ENCODE measurements around the gene EPB41. TPM values are rescaled to one million over a fixed set of nuclear protein-coding genes. Genes with fewer than 3 reads are reported as not detected.

Gene EPB41
- total RNA-seq, 3 donors from 2014 or later (not counting 1 experiment from before 2014, with no cell fraction given), result 151 to 196 (median 172) TPM

- WGBS (ENCODE audit: insufficient coverage), result 88% methylated on average over 14 of the region's 14 CpGs
- Mint-ChIP-seq H3K27me3 (ENCODE audit: low read depth in 2 of 2) (peaks cover 12 to 14% of the 10 kb centered on the region in 2 donors), H3K4me1 (no peaks in the 10 kb centered on the region), H3K27ac (no peak overlapping the region), H3K36me3 (no peaks in the 10 kb centered on the region), H3K9me3 (no peaks in the 10 kb centered on the region), H3K4me3 (no peak overlapping the region)
- ATAC-seq, result no peak
- no peak for DNase-seq
- no peak overlapping the region for H3K4me3 ChIP-seq (ENCODE audit: low read length)
- H3K27ac ChIP-seq (ENCODE audit: low read length), result no peak overlapping the region
- H3K36me3 ChIP-seq (ENCODE audit: control insufficient read depth, insufficient read depth, low read length), result no peaks in the 10 kb centered on the region
- no peak for TF ChIP-seq CTCF (IDR thresholded peaks at IDR 0.05)
- H3K9me3 ChIP-seq (ENCODE audit: control insufficient read depth, insufficient read depth, low read length), result no peaks in the 10 kb centered on the region
- no peaks in the 10 kb centered on the region for H3K27me3 ChIP-seq (ENCODE audit: control insufficient read depth, insufficient read depth, low read length)
- intact Hi-C loops (cut with micrococcal nuclease), result no loop called here
- no peaks in the 10 kb centered on the region for H3K4me1 ChIP-seq (ENCODE audit: control insufficient read depth, insufficient read depth, low read length)
Observed at GRCh38 chr1:29136391-29136915, 222.1 kb downstream of the EPB41 start.

- H3K27ac Mint-ChIP-seq, result peak overlapping the region in 1 of 2 donors; percentile 4
- H3K9me3 ChIP-seq (ENCODE audit: control insufficient read depth, insufficient read depth, low read length), result no peaks in the 10 kb centered on the region
- no peaks in the 10 kb centered on the region for H3K27me3 ChIP-seq (ENCODE audit: control insufficient read depth, insufficient read depth, low read length)
- H3K27ac ChIP-seq (ENCODE audit: low read length), result no peak overlapping the region
- no peak overlapping the region for H3K4me3 Mint-ChIP-seq
- intact Hi-C loops (cut with micrococcal nuclease), result no loop called here
- WGBS (ENCODE audit: insufficient coverage), result 100% methylated on average over 1 of the region's 2 CpGs
- no peaks in the 10 kb centered on the region for H3K9me3 Mint-ChIP-seq
- no peaks in the 10 kb centered on the region for H3K4me1 ChIP-seq (ENCODE audit: control insufficient read depth, insufficient read depth, low read length)
- TF ChIP-seq CTCF (IDR thresholded peaks at IDR 0.05), result no peak
- H3K27me3 Mint-ChIP-seq (ENCODE audit: low read depth in 2 of 2), result no peaks in the 10 kb centered on the region
- no peak overlapping the region for H3K4me3 ChIP-seq (ENCODE audit: low read length)
- H3K36me3 ChIP-seq (ENCODE audit: control insufficient read depth, insufficient read depth, low read length), result peaks cover 13% of the 10 kb centered on the region
- ATAC-seq (no peak), DNase-seq (no peak)
- H3K4me1 Mint-ChIP-seq, result peaks cover 4% of the 10 kb centered on the region in 2 donors
- H3K36me3 Mint-ChIP-seq, result peaks cover 2% of the 10 kb centered on the region
Observed at GRCh38 chr1:29142714-29143113, 228.3 kb downstream of the EPB41 start.

GRCh38 chr1:29144178-29144577 lies 229.8 kb downstream of the EPB41 start:
- H3K27me3 ChIP-seq (ENCODE audit: control insufficient read depth, insufficient read depth, low read length), result no peaks in the 10 kb centered on the region
- TF ChIP-seq CTCF (IDR thresholded peaks at IDR 0.05), result no peak
- no peaks in the 10 kb centered on the region for H3K27me3 Mint-ChIP-seq (ENCODE audit: low read depth in 2 of 2)
- no peaks in the 10 kb centered on the region for H3K9me3 Mint-ChIP-seq
- no peaks in the 10 kb centered on the region for H3K4me1 ChIP-seq (ENCODE audit: control insufficient read depth, insufficient read depth, low read length)
- H3K27ac ChIP-seq (ENCODE audit: low read length), result no peak overlapping the region
- H3K27ac Mint-ChIP-seq, result peak overlapping the region in 1 of 2 donors; percentile 34
- peaks cover 27% of the 10 kb centered on the region for H3K36me3 ChIP-seq (ENCODE audit: control insufficient read depth, insufficient read depth, low read length)
- ATAC-seq, result peak in 1 of 3 donors; percentile 20
- no peak overlapping the region for H3K4me3 Mint-ChIP-seq
- no peaks in the 10 kb centered on the region for H3K9me3 ChIP-seq (ENCODE audit: control insufficient read depth, insufficient read depth, low read length)
- H3K4me1 Mint-ChIP-seq, result peaks cover 4 to 9% of the 10 kb centered on the region in 2 donors
- H3K36me3 Mint-ChIP-seq, result peaks cover 17% of the 10 kb centered on the region
- 100% methylated on average over 2 of the region's 2 CpGs for WGBS (ENCODE audit: insufficient coverage)
- intact Hi-C loops (cut with micrococcal nuclease), result no loop called here
- DNase-seq, result no peak
- H3K4me3 ChIP-seq (ENCODE audit: low read length), result no peak overlapping the region
